Gastroesophageal sphincter (tissue), 3 donors: ENCODE measurements around the gene VPS13D.
"Not testable (repeated sequence)": the region's sequence is repeated elsewhere in the genome, so short reads cannot be mapped to it uniquely, and the experiment has no call there.

ENCODE experiments used
- POLR2A ChIP-seq, 2 donors: fragments of 450-650 bp; IDR thresholded peaks; one replicate each; pipeline ENCODE4 v1.6.1; 2017; ENCODE audit warnings: antibody characterized with exemption in 2 of 2, mild to moderate bottlenecking in 2 of 2, moderate library complexity in 1 of 2
- TF ChIP-seq, protein P1 (sequence below), 4 experiments: fragments of 200-600 bp in 2 of 4; fragments of 450-650 bp in 2 of 4; sonication (generic) in 1 of 4; IDR thresholded peaks; one replicate each; pipeline ENCODE4 v1.5.1; 2017 to 2019; ENCODE audit warnings: antibody characterized with exemption in 4 of 4, mild to moderate bottlenecking in 2 of 4, moderate library complexity in 2 of 4

GRCh38 chr1:12324973-12325372 is 95.1 kb downstream of the VPS13D start:
- TF ChIP-seq POLR2A (IDR thresholded peaks at IDR 0.05), result not testable (repeated sequence)
- TF ChIP-seq, protein P1, sequence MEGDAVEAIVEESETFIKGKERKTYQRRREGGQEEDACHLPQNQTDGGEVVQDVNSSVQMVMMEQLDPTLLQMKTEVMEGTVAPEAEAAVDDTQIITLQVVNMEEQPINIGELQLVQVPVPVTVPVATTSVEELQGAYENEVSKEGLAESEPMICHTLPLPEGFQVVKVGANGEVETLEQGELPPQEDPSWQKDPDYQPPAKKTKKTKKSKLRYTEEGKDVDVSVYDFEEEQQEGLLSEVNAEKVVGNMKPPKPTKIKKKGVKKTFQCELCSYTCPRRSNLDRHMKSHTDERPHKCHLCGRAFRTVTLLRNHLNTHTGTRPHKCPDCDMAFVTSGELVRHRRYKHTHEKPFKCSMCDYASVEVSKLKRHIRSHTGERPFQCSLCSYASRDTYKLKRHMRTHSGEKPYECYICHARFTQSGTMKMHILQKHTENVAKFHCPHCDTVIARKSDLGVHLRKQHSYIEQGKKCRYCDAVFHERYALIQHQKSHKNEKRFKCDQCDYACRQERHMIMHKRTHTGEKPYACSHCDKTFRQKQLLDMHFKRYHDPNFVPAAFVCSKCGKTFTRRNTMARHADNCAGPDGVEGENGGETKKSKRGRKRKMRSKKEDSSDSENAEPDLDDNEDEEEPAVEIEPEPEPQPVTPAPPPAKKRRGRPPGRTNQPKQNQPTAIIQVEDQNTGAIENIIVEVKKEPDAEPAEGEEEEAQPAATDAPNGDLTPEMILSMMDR (IDR thresholded peaks at IDR 0.05), result not testable (repeated sequence)
